GM19467 (cell line): Measurements from ENCODE around the gene TBC1D17.

Experiments
- ATAC-seq: cut with Tn5 transposase; IDR thresholded peaks from one replicate; pipeline ENCODE4 v1.9.1; 2021; ENCODE audit warnings: mild to moderate bottlenecking, moderate library complexity; ENCODE audit not compliant: unreplicated experiment

TBC1D17 gene

DNA sequence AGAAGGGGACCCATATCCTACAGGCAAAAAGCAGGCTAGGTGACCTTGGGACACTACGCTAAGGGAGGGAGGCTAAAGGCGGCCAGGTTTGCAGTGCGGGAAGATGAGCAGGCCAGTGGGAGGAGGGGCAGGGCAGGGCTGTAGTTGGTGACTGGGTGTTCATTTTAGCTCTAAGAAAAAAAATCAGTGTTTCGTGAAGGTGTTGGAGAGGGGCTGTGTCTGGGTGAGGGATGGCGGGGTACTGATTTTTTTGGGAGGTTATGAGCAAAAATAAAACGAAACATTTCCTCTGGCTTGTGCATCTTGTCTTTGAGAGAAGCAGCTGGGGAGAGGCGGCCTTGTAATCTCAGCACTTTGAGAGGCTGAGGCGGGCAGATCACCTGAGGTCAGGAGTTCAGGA lies 56.1 kb downstream of the TBC1D17 start:
- ATAC-seq: no peak

DNA sequence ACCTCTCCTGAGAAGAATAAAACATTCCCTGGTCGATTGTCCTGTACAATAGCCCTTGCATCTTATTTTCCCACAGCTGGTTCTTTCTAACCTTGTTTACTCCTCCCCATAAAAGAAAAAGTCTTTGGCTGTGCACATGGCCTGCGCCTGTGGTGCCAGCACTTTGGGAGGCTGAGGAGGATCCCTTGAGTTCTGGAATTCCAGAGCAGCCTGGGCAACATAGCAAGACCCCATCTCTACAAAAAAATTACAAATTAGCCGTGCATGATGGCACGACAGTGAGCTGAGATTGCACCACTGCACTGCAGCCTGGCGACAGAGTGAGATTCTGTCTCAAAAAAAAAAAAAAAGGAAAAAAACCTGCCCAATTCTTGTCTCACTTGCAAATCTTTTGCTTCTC lies 59.0 kb downstream of the TBC1D17 start:
- ATAC-seq: no peak

DNA sequence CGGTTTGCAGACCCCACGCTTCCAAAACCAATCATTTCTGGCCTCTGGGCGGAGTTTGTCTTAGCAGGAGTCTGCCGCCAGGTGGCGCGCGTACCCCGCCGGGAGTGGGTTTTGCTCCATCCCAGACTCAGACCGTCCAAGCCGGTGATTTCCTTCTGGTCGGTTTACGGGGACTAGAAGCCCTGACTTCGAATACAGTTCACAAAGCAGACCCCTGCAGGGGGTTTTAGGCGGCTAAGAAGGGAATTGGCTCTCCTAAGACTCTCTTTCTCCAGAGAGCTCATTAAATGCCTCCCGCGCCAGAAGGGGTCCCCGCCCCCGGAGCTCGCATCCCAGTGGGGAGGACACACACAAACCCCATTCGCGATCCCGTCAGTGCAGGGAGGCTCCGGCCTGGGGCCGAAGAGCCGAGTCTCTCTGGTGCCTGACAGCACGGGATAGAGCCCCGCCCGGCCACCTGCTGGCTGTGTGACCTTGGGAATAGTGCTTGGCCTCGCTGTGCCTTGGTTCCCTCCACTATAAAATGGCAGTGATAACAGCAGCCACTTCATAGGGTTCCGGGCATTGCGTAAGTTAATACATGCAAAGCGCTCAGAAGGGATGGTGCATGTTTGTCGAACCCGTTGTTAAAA lies 60.4 kb downstream of the TBC1D17 start:
- no peak for ATAC-seq
